ENCODE measurements around the gene JSRP1.

Gene JSRP1

DNA sequence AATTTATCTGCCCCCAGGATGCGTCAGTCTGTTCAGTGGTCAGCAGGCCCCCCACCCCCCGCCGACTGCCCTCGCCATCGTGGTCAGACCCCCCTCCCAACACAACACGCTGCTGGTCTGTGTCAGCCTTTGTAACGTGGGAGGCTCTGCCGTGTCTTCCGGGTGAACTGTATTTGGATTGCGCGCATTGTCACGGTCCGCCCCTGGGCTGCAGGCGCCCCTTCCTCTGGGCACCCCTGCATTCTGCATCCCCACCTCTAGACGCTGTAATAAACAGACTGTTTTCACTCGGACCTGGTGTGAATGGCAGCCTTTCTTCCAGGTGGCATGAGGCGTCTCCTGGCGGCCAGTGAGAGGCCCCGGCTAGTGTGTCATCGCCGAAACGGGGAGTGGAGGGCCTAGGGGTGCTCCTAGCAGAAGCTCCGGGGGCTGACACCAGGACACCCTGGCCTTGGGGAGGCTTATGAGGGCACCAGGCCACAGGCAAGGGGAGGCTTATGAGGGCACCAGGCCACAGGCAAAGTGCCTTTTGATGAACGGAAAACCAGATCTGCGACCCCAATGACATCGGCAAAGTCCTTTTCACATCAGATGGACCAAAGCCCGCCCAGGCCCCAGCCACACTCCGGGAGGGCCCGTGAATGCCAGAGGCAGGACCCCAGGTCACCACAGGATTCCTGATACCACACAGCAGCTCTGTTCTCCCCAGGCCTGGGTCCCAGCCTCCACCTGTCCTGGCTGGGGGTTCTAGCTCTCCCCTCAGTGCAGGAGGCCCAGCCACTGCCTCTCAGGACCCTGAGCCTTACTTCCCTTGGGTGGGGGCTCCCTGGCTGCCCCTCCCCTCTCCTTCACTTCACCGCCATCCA lies 23.7 kb downstream of the JSRP1 start:
- DNase-seq (ENCODE audit: low read depth, low spot score): no peak

DNA sequence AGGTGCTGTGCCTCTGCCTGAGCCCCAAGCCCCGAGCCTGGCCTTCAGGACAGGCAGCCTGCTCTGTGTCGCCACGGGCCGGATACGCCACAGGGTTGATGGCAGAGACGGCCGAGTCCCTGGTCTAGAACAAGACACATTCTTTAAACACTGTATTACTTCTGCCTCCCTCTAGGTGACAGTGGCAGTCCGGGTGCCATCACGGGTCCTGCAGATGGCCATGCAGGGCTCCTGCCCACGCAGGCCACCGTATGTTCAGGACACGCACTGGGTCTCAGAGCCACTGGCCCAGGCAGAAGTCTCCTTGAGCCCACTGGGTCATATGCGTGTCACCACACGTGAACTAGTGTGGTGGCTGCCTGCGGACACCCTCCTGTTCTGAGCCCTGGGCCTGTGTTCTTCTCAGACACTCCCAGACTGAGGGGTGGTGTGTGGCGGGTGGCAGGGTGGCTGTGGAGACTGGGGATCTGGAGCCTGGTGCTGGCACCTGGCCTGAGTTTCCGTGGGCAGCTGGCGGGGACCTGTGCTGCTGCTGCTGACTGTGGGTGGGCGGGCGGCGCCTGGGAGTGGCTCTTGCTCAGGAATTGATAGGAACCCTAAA lies 24.5 kb downstream of the JSRP1 start:
- no peak for DNase-seq (ENCODE audit: low read depth, low spot score)

GRCh38 chr19:2230807-2231533 lies 25.2 kb downstream of the JSRP1 start:
- no peak for DNase-seq (ENCODE audit: low read depth, low spot score)

- DNase-seq (ENCODE audit: low read depth, low spot score): no peak
Measured at GRCh38 chr19:2230033-2230531, 26.1 kb downstream of the JSRP1 start.

DNA sequence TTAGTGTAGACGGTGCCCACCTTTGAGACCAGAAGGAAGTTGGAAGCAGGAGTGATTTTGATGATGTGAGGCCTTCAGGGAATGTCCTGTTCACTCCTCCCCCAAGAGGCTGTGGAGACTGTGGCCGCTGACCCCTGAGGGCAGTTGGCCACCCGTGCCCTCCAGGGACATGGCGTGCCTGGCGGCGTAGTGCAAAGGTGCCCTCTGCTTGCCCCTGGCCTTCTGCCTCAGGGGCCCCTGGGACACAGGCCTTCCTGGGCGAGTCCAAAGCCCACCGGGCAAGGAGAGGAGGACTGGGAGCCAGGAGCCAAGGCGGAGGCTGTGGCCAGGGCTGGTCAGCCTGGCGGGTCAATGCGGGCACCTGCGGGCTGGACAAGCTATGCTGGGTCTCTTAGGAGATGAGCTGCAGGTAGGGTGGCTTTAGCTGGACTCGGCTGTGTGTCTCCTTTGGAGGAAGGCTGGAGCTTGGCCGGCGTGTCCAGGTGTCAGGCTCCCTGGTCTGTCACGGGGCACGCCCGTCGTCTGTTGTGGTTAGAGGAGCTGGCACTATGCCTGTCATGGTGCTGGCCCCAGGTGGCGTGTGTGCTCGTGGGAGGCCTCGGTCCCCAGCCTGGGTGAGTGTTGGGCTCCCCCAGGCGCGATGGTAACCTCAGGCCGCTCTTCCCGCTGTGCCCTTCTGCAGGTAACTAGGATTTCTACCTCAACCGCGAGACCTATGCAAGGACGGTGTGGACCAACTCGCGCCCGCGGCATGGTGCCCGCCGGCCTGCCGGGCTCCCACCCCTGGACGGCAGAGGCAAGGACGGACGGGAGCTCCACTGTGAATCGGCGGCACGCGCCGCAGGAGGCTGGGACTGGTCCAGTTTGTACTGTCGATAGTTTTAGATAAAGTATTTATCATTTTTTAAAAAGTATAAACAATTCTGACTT lies 26.8 kb downstream of the JSRP1 start:
- no peak for DNase-seq (ENCODE audit: low read depth, low spot score)

- no peak for DNase-seq (ENCODE audit: low read depth, low spot score)
Measured at GRCh38 chr19:2228157-2229030, 27.8 kb downstream of the JSRP1 start.

- DNase-seq (ENCODE audit: low read depth, low spot score): no peak
Measured at GRCh38 chr19:2227415-2228156, 28.6 kb downstream of the JSRP1 start.

DNA sequence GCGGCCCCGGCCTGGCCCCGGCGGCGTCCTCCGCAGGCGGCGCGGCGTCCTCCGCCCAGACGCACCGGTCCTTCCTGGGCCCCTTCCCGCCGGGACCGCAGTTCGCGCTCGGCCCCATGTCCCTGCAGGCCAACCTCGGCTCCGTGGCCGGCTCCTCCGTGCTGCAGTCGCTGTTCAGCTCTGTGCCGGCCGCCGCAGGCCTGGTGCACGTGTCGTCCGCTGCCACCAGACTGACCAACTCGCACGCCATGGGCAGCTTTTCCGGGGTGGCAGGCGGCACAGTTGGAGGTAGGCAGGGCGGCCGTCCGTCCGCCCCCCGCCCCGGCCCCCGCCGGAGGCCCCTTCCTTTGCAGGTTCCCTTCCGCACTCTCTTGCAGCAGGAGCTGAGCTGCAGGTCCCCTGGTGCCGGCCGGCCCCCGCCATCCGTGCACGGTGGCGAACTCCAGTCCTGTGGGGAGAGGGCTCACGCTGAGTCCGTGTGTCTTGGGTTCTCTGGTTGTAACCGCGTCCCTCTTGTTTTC lies 29.3 kb downstream of the JSRP1 start:
- no peak for DNase-seq (ENCODE audit: low read depth, low spot score)

GRCh38 chr19:2226051-2226839 lies 30.0 kb downstream of the JSRP1 start:
- DNase-seq (ENCODE audit: low read depth, low spot score): no peak

DNA sequence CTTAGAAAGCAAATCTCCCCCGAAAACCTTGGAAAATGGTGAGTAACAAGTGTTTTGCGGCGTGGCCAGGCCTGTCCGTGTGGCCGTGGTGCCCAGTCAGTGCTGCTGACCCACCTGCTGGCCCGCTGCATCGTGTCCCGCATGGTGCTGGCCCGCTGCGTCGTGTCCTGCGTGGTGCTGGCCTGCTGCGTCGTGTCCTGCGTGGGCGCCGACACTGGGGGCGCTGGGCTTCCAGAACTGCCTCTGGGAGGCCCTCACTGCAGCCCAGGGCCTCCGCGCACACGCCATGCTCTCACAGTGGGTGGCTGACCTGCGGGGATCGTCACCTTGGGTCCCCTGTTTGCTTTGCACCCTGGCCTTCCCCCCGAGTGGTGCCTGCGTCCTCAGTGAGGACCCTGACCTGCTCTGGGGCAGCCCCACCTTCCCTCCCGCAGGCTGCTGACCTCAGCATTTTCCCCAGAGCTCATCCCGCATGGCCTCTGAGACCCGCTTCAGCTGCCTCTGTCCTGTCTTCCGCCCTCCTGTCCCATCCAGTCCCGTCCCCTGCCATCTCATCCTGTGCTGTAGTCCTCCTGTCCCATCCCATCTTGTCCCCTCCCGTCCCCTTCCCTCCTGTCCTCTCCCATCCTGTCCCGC lies 30.7 kb downstream of the JSRP1 start:
- no peak for DNase-seq (ENCODE audit: low read depth, low spot score)

DNA sequence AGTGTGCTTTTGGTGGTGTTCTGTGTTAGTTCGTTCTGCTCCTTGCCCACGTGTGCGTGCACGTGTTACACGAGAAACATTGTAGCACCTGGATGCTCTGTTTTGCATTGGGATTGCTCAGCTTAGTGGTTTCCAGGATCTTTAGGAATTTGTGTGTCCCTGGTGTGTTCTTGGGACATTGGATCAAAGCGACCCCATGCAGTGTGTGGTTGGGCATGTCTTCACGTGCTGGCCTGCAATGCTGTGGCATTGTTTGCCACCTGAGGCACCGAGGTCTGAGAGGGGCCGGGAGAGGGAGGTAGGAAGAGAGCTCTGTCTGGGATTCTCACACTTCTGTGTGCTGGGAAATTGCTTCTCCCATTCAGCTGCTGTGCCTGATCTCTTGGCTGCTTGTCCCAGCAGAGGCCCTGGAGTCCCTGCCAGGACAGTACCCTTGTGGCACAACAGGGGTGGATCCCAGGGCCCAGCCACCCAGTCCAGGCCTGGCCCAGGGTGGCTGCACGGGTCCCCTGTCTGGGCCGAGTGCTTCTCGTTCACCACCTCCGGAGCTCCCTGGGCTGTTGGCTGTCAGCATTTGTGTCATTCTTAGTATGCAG lies 31.4 kb downstream of the JSRP1 start:
- no peak for DNase-seq (ENCODE audit: low read depth, low spot score)

DNA sequence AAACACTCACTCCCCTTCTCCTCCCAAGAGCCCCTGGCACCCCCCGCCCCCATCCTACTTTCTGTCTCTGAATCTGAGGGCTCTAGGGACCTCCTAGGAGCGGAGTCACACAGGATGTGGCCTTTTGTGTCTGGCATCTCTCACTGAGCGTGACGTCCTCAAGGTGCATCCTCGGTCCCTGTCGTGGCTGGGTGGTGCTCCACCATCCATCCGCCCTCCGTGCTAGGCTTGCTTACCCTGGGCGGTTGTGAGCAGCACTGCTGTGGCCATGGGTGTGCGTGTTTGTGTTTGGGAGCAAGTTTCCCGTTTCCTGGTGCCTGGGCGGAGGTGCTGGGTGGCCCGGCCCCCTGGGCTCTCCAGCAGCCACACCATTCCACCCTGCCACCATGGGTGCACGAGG lies 32.3 kb downstream of the JSRP1 start:
- no peak for DNase-seq (ENCODE audit: low read depth, low spot score)

DNA sequence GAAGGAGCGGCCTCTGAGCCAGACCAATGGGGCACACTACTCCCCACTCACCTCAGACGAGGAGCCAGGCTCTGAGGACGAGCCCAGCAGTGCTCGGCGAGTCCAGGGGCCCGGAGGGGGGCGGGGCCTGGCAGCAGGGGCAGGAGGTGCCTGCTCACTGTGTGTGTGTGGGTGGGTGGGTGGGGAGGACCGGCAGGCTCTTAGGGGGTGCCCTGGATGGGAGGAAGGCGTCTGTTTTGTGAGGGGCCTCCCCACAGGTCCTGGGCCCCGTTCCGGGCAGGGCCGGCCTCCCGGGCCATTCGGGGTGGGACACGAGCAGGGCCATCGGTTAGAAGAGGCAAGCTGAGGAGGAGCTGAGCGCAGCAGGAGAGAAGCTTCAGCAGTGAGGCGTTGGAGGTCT lies 32.8 kb downstream of the JSRP1 start:
- no peak for DNase-seq (ENCODE audit: low read depth, low spot score)

- DNase-seq (ENCODE audit: low read depth, low spot score): no peak
Measured at GRCh38 chr19:2221918-2222317, 34.3 kb downstream of the JSRP1 start.

DNA sequence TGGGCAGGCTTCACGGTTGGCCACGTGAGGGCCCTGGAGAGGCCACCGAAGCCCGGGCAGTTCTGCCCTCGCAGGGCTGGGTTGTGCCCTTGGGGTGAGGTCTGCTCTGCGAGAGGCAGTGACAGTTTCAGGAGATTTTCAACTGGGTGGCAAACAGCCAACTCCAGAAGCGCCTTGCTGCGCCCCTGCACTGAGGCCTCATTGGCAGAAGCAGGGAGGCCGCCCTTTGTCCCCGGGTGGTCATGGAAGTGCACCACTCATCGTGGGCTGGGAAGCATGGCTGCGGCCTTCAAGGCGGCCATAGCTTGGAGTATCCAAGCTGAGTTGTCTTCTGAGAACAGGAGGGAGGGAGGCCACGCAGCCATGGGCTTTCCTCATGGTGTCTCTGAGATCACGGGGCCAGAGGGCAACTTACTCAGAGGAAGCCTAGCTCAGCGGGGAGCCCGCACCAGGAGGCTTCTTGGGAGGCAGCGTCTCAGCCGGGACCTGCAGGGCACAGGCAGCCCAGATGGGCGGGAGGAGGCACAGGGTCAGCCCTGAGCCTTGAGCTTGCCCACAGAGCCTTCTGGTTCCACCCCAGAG lies 34.9 kb downstream of the JSRP1 start:
- no peak for DNase-seq (ENCODE audit: low read depth, low spot score)

GRCh38 chr19:2219726-2220125 lies 36.5 kb downstream of the JSRP1 start:
- no peak for DNase-seq (ENCODE audit: low read depth, low spot score)

- DNase-seq (ENCODE audit: low read depth, low spot score): no peak
Measured at GRCh38 chr19:2217591-2217990, 38.6 kb downstream of the JSRP1 start.

All from iPS DF 19.7 (cell line).